GM19025 (cell line): ENCODE data around the gene TXNDC11.

ENCODE experiments used
- ATAC-seq: cut with Tn5 transposase; IDR thresholded peaks from one replicate; pipeline ENCODE4 v1.9.1; 2021; ENCODE audit warnings: mild to moderate bottlenecking, low read depth, moderate library complexity; ENCODE audit not compliant: unreplicated experiment

Gene TXNDC11

GRCh38 chr16:11632455-11632939, 110.2 kb downstream of the TXNDC11 start:
- ATAC-seq, result no peak

GRCh38 chr16:11631214-11631613, 111.4 kb downstream of the TXNDC11 start:
- no peak for ATAC-seq

GRCh38 chr16:11630768-11631056, 111.9 kb downstream of the TXNDC11 start:
- ATAC-seq, result no peak

GRCh38 chr16:11630046-11630767, 112.5 kb downstream of the TXNDC11 start:
- no peak for ATAC-seq
